ENCODE measurements around the gene WDR93.

WDR93 gene

DNA sequence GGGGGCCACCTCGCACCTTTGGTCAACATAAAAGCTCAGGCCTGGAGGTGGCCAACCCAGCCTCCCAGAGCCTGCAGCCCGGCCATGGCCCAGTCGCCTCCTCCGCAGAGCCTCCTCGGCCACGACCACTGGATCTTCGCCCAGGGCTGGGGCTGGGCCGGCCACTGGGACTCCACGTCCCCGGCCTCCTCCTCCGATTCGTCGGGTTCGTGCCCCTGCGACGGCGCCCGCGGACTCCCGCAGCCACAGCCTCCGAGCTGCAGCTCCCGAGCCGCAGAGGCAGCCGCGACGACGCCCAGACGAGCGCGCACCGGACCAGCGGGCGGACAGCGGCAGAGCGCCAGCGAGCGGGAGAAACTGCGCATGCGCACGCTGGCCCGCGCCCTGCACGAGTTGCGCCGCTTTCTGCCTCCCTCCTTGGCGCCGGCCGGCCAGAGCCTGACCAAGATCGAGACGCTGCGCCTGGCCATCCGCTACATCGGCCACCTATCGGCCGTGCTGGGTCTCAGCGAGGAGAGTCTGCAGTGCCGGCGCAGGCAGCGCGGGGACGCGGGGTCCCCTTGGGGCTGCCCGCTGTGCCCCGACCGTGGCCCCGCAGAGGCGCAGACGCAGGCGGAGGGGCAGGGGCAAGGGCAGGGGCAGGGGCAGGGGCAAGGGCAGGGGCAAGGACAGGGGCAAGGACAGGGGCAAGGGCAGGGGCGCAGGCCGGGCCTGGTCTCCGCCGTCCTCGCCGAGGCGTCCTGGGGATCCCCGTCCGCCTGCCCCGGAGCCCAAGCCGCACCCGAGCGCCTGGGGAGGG, 85.9 kb downstream of the WDR93 start, which contains the start of gene MESP2 (continued):
- TF ChIP-seq, protein P1, sequence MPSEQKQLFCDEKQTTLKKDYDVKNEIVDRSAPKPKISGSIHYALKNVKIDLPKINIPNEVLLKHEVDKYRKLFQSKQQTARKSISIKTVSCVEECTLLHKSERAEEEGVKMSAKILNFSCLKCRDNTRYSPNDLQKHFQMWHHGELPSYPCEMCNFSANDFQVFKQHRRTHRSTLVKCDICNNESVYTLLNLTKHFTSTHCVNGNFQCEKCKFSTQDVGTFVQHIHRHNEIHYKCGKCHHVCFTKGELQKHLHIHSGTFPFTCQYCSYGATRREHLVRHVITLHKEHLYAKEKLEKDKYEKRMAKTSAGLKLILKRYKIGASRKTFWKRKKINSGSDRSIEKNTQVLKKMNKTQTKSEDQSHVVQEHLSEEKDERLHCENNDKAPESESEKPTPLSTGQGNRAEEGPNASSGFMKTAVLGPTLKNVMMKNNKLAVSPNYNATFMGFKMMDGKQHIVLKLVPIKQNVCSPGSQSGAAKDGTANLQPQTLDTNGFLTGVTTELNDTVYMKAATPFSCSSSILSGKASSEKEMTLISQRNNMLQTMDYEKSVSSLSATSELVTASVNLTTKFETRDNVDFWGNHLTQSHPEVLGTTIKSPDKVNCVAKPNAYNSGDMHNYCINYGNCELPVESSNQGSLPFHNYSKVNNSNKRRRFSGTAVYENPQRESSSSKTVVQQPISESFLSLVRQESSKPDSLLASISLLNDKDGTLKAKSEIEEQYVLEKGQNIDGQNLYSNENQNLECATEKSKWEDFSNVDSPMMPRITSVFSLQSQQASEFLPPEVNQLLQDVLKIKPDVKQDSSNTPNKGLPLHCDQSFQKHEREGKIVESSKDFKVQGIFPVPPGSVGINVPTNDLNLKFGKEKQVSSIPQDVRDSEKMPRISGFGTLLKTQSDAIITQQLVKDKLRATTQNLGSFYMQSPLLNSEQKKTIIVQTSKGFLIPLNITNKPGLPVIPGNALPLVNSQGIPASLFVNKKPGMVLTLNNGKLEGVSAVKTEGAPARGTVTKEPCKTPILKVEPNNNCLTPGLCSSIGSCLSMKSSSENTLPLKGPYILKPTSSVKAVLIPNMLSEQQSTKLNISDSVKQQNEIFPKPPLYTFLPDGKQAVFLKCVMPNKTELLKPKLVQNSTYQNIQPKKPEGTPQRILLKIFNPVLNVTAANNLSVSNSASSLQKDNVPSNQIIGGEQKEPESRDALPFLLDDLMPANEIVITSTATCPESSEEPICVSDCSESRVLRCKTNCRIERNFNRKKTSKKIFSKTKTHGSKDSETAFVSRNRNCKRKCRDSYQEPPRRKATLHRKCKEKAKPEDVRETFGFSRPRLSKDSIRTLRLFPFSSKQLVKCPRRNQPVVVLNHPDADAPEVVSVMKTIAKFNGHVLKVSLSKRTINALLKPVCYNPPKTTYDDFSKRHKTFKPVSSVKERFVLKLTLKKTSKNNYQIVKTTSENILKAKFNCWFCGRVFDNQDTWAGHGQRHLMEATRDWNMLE (tag by site-specific recombination; conservative IDR thresholded peaks at IDR 0.05; ENCODE audit: low read depth), result no peak

DNA sequence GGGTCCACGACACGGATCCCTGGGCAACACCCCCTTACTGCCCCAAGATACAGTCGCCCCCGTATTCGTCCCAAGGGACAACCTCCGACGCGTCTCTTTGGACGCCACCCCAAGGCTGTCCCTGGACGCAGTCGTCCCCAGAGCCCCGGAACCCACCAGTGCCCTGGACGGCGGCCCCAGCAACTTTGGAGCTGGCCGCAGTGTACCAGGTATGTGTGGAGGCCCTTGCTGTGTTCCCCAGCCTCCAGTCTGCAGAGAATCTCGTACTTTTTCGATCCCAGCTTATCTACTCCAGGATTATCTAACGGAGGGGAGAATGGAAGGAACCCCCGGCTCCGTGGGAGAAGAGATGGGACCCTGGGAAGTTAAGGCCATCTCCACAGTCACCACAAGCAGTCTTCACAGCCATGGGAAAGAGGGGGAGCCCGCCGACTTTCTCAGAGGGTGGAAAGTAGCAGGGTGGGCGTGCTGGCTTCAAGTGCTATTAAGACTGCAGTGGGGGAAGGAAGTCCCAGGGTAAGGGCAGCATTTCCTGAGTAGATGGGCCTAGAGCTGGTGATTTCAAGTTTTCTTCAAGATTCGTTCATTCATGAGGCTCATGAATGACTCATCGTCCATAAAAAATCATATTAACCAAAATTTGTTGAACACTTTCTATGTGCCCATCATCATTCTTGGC, 86.6 kb downstream of the WDR93 start:
- ChIA-PET CTCF (interaction anchor here (0.6 to 7.9 kb wide), 9 partner anchors 16 to 1470 kb away, joined by 3 to 89 read pairs (median 3); no protein-coding TSS in a partner anchor), POLR2A (no interaction called here)
- H3K9me3 ChIP-seq (ENCODE audit: control insufficient read depth, insufficient read depth, low read depth, low read length), result no peaks in the 10 kb centered on the region
- H3K27ac ChIP-seq (ENCODE audit: extremely low read depth, low read depth, low read length), result no peak overlapping the region
- H3K36me3 ChIP-seq (ENCODE audit: control insufficient read depth in 2 of 2, insufficient read depth in 1 of 2, low read length in 2 of 2), result no peaks in the 10 kb centered on the region
- H3K4me3 ChIP-seq (ENCODE audit: low read depth, low read length), result no peak overlapping the region
- TF ChIP-seq ZNF544 (tag by site-specific recombination; IDR thresholded peaks at IDR 0.05) (no peak), ZNF701 (tag by site-specific recombination; IDR thresholded peaks at IDR 0.05) (no peak), ZNF274 (IDR thresholded peaks at IDR 0.05; ENCODE audit: low read length) (no peak), ZNF274 (tag by site-specific recombination; IDR thresholded peaks at IDR 0.05; ENCODE audit: borderline replicate concordance) (no peak), EGR2 (tag by site-specific recombination; IDR thresholded peaks at IDR 0.05; ENCODE audit: low read depth) (peak; percentile 60), PRDM2 (tag by site-specific recombination; IDR thresholded peaks at IDR 0.05; ENCODE audit: borderline replicate concordance) (no peak), ZFHX2 (tag by site-specific recombination; conservative IDR thresholded peaks at IDR 0.05) (peak; percentile 63), ZNF416 (tag by site-specific recombination; IDR thresholded peaks at IDR 0.05) (no peak), ZNF660 (tag by site-specific recombination; IDR thresholded peaks at IDR 0.05) (no peak)
- H3K4me1 ChIP-seq (ENCODE audit: control insufficient read depth, insufficient read depth, low read length), result no peaks in the 10 kb centered on the region; the same call in 1 of the 2 replicates
